A549 treated with GW870086 at 1 μM for 4 hours (cell line): ENCODE data around the gene PAIP1. TPM values are rescaled to one million over a fixed set of nuclear protein-coding genes. Genes with fewer than 3 reads are reported as not detected.

ENCODE experiments used
- total RNA-seq: library from RNA; stranded (reverse); fragments of 200-300 nt; extraction: Qiagen RNA extraction; gene quantifications from 5 replicates; pipeline ENCODE4 v1.2.3, GENCODE V29; 2022; ENCODE audit warnings: low read depth

PAIP1 gene, protein sequence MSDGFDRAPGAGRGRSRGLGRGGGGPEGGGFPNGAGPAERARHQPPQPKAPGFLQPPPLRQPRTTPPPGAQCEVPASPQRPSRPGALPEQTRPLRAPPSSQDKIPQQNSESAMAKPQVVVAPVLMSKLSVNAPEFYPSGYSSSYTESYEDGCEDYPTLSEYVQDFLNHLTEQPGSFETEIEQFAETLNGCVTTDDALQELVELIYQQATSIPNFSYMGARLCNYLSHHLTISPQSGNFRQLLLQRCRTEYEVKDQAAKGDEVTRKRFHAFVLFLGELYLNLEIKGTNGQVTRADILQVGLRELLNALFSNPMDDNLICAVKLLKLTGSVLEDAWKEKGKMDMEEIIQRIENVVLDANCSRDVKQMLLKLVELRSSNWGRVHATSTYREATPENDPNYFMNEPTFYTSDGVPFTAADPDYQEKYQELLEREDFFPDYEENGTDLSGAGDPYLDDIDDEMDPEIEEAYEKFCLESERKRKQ
- 93.7 to 124 TPM (median 118 TPM) in 5 replicates for total RNA-seq

DNA sequence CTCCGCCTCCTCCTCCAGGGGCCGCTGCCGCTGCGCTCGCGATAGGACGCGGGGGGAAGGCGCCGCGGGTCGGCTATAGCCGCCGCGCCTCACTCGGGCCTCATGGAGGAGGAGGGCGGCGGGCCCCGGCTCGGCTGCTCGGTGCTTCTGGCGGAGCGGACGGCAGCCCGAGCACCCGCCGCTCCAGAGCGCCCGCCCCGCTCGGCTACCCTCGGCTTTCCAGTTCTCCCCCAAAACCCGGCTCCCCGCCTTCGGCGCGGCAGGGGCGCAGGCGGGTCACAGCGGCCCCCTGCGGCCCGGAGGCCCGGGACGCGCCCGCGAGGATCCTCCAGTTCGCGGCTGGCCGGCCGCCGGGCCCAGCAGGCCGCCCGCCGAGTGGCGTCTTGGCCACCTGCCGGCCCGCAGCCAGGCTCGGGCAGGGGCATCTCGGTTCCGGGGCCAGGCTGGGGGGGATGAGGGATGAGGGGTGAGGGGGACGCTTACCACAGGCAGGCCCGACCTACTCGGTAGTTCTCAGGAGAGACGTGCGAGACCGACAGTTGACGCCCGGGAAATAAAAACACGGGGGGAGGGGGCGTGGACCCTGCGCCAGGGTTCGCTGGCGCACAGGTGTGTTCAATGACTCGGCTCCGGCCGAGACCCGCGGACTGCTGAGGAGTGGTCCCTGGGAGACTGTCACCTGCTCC lies at the start of gene PAIP1:
Gene PAIP1 (minus strand): TSS at position 221 of the 686 bp plus-strand sequence. CDS start 231 bp downstream, outside the sequence.

GRCh38 chr5:43602461-43603343 lies 45.8 kb upstream of the PAIP1 start, which contains the start of gene NNT:
Gene NNT (plus strand): TSS chr5:43603180. CDS start chr5:43609196, 6,016 bp downstream.

GRCh38 chr5:43514816-43515677 lies 41.8 kb downstream of the PAIP1 start, which contains the start of gene C5orf34:
Gene C5orf34 (minus strand): TSS chr5:43515148. CDS start chr5:43509339, 5,809 bp downstream.

DNA sequence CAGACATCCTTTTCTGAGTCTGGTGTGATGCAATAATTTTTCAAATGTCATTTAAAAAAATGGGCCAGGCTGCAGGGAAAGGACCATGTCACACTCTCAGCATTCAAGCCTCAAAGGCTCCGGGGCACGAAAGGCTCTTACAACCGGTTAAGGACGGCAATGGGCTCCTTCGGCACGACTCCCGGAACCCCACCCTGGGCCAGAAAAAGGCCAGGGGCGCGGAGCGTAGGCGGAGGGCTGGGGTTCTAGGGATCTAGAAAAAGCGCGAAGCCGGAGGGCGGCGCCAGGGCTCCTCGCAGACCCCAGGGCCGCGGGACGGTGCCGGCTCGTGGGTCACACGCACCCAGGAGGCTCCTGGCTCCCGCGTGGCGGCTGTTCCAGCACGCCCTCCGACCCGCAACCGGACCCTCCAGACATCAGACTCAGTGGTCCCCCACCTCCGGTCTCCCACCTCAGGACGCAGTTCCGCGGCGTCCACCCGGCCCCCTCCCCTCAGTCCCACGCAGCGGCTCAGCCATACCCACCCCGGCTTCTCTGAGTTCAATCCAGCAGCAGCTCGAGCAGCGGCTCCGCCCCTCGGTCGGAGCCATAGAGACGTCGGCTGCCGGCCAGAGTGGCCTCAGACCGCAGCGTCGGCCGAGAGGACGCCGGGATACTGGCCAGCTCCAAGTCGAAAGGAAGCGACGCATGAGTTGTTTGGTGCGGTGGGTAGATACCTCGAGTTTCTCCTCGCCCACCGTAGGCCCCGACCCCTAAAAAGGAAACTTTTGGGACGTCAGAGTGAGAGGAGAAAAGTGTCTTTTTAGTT lies 73.4 kb downstream of the PAIP1 start, which contains the start of gene TMEM267:
Gene TMEM267 (minus strand): TSS at position 568 of the 808 bp plus-strand sequence. CDS start 29,896 bp downstream, outside the sequence.

Other genes with a start within 250 kb of the PAIP1 start
- 56.3 to 63.7 TPM (median 61.4 TPM) in 5 replicates for gene HMGCS1, start 243.7 kb downstream of the PAIP1 start, total RNA-seq
- 0.07 to 0.23 TPM (median 0.13 TPM) in 5 replicates for gene CCL28, start 144.7 kb downstream of the PAIP1 start, total RNA-seq
- 14.2 to 22.8 TPM (median 22.5 TPM) in 5 replicates for gene TMEM267, start 73.2 kb downstream of the PAIP1 start, total RNA-seq
- gene C5orf34, start 41.9 kb downstream of the PAIP1 start, total RNA-seq, result 4.0 to 4.9 TPM (median 4.5 TPM) in 5 replicates
- 11.3 to 11.7 TPM (median 11.6 TPM) in 5 replicates for gene NNT, start 46.1 kb upstream of the PAIP1 start, total RNA-seq